Measurements from ENCODE around the gene PSAT1. TPM values are rescaled to one million over a fixed set of nuclear protein-coding genes. Genes with fewer than 3 reads are reported as not detected.

PSAT1 gene
- total and polyA plus RNA-seq, 2 of the 4 experiments (the other 2 are of a cell fraction) = 77.2 to 88.4 TPM

DNA sequence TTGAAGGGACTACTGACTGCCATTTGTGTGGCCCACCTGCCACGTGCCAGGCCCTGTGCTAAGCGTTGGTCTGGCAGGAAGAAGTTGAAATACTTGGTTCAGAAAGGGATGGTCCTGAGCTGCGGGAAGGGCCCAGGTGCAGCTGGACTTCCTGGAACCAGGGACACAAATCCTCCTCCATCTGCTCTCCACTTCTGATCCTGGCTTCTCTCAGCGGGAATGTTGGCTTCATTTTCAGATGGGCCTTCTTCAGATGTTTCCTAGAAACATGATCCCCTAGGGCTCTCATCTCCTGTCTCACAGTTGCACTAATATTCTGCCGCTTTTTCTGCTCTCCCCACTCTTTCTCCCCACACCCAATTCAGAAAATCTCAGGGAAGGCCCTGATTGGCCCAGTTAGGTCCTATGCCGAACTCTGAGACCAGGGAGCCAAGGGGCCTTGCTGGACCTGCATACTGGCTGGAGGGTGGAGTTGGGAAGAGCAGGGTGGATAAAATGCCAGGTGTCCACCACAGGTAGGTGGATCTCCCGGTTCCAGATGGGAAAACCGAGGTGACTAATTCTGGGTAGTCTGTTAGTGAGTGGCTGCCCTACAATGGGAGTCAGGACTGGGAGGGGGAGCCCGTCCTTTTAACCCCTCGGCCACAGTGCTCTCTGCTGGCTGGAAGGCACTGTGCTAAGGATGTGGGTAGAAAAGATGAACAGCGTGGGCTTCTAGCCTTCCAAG is 19.4 kb downstream of the PSAT1 start:
- Histone ChIP-seq H3K4me3 (ENCODE audit: insufficient read depth, low read depth, low read length) (no peak overlapping the region), H2AK9ac (replicated peaks; ENCODE audit: low read depth, low read length, poor library complexity) (no peak overlapping the region), H3K18ac (ENCODE audit: low read depth, low read length) (no peak overlapping the region), H4K20me1 (ENCODE audit: insufficient read depth, low read length) (peaks cover 41% of the 10 kb centered on the region), H3K23ac (ENCODE audit: low read depth, low read length) (no peak overlapping the region), H4K5ac (ENCODE audit: low read depth, low read length) (no peak overlapping the region), H3K36me3 (ENCODE audit: control insufficient read depth, insufficient read depth, low read length) (peaks cover 52% of the 10 kb centered on the region), H3K4me1 (ENCODE audit: control insufficient read depth, insufficient read depth, low read length) (0 out of 2 replicates have a peak, but pooled peaks cover 2% of the 10 kb centered on the region), H3K9me1 (ENCODE audit: insufficient read depth, low read length) (no peaks in the 10 kb centered on the region; the same call in 1 of the 2 replicates), H4K91ac (ENCODE audit: insufficient read depth, low read depth, low read length) (no peak overlapping the region), H2BK15ac (ENCODE audit: low read depth, low read length) (no peak overlapping the region), H3K4me2 (ENCODE audit: low read depth, low read length) (no peak overlapping the region), H3K56ac (ENCODE audit: extremely low read depth, insufficient read depth, low read length) (no peak overlapping the region), H3K79me1 (ENCODE audit: low read depth in 1 of 2, low read length in 2 of 2) (peaks cover 14 to 51% of the 10 kb centered on the region in 2 experiments; a peak in 3 of 4 replicates), H2BK20ac (ENCODE audit: low read depth, low read length) (no peak overlapping the region), H2AFZ (replicated peaks; ENCODE audit: low read length, poor library complexity) (no peak overlapping the region), H3K14ac (replicated peaks; ENCODE audit: low read depth, low read length) (no peak overlapping the region), H3K9me3 (ENCODE audit: control insufficient read depth, insufficient read depth, low read length) (no peaks in the 10 kb centered on the region), H2AK5ac (ENCODE audit: low read depth, low read length) (no peak overlapping the region), H2BK5ac (ENCODE audit: low read depth, low read length, poor library complexity, severe bottlenecking) (no peak overlapping the region), H4K8ac (ENCODE audit: low read depth in 2 of 2, low read length in 2 of 2) (no peak overlapping the region), H3K4ac (ENCODE audit: low read depth, low read length) (no peak overlapping the region), H3K9ac (ENCODE audit: low read depth, low read length) (no peak overlapping the region), H2BK120ac (ENCODE audit: low read depth, low read length) (no peak overlapping the region), H3K27me3 (ENCODE audit: control insufficient read depth, insufficient read depth, low read length) (no peaks in the 10 kb centered on the region), H3K27ac (ENCODE audit: insufficient read depth, low read length) (no peak overlapping the region)
- dilution Hi-C loops (cut with HindIII; ENCODE audit: low sequenced_read_pairs, unreplicated experiment) = no loop called here
- in situ Hi-C loops (cut with MboI; ENCODE audit: low sequenced_read_pairs) = no loop called here
- ChIA-PET POLR2A (ENCODE audit: unreplicated experiment) (interaction anchor here (0.8 kb wide), 1 partner anchor 20 kb away, joined by 3 read pairs; the partner anchor contains the start of gene PSAT1), CTCF (no interaction called here)
- BruUV-seq (replicated peaks) = no TSS peak
- ATAC-seq (ENCODE audit: low read depth) (no peak), DNase-seq (no peak)
- TF ChIP-seq SMC3 (IDR thresholded peaks at IDR 0.05; ENCODE audit: low read depth, low read length) = no peak
- no peak for TF ChIP-seq RAD21 (IDR thresholded peaks at IDR 0.05; ENCODE audit: low read length)
- no peak for TF ChIP-seq CEBPB (IDR thresholded peaks at IDR 0.05; ENCODE audit: low read depth, low read length)
- no peak for TF ChIP-seq FOS (IDR thresholded peaks at IDR 0.05; ENCODE audit: low read depth, low read length)
- TF ChIP-seq, protein P1, sequence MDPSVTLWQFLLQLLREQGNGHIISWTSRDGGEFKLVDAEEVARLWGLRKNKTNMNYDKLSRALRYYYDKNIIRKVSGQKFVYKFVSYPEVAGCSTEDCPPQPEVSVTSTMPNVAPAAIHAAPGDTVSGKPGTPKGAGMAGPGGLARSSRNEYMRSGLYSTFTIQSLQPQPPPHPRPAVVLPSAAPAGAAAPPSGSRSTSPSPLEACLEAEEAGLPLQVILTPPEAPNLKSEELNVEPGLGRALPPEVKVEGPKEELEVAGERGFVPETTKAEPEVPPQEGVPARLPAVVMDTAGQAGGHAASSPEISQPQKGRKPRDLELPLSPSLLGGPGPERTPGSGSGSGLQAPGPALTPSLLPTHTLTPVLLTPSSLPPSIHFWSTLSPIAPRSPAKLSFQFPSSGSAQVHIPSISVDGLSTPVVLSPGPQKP (IDR thresholded peaks at IDR 0.05; ENCODE audit: borderline replicate concordance, low read depth, low read length) = no peak
- 80% methylated on average over 1 of the region's 11 CpGs; no CpG with 5 or more reads in 1 of the 2 experiments for WGBS, 2 experiments (ENCODE audit: extremely low coverage in 2 of 2, insufficient read length in 1 of 2)
- intact Hi-C loops (cut with micrococcal nuclease) = no loop called here

Data from IMR-90 (cell line).